ENCODE data around the gene LYRM9.
"Not testable (repeated sequence)": the region's sequence is repeated elsewhere in the genome, so short reads cannot be mapped to it uniquely, and the experiment has no call there.

Gene LYRM9

GRCh38 chr17:27837769-27838168 lies 55.4 kb downstream of the LYRM9 start:
- not testable (repeated sequence) for DNase-seq

- no peak for DNase-seq
These were observed 56.5 kb downstream of the LYRM9 start for GRCh38 chr17:27836651-27837050.

- no peak for DNase-seq
These were observed 58.6 kb downstream of the LYRM9 start for GRCh38 chr17:27834571-27834970.

DNA sequence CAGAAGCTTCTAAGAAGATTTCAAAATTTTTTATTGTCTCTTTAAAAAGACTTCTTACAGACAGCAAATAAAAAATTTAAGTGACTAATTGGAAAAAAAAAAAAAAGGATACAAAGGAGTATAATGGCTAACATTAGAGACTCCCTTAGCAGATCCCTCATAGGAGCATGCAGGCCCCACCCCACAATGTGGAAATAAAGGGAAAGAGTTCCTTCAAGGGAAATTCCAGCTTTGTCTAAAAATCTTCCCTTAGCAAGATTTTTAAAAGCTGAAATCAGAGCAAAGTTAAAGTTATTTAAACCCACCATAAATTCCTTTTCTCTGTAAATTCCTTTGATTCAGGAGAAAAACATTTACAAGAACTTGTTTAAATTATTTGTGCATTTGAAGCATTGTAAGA lies 60.3 kb downstream of the LYRM9 start:
- no peak for DNase-seq

DNA sequence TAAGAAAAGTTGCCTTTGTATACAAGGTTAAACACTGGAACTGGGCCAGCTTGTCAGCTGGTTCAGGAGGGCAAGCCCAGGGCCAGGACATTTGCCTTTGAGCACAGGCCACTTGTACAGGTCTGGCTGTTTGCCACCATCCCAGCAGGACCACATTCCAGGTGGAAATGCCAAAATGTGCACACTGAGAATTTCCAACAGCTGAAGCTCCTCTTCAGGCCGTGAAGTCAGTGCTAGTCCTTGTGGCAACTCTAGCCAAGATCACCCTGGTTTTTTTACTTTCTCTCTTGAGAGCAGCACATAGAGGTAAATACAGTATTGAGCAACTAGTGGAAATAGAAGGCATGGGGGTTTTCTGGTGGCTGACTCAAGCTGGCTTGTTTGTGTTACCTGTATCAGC lies 63.3 kb downstream of the LYRM9 start:
- peak; percentile 30 for DNase-seq

GRCh38 chr17:27829143-27829711 lies 63.9 kb downstream of the LYRM9 start:
- not testable (repeated sequence) for DNase-seq

Data from NCI-H510A treated with DMSO at 0.1 percent for 48 hours (cell line).